GM19328 (cell line): ENCODE data around the gene TTC16.
A peak's percentile ranks its signal among the peaks of the same experiment; 100 is the strongest.

ENCODE experiments used
- ATAC-seq: cut with Tn5 transposase; IDR thresholded peaks from one replicate; pipeline ENCODE4 v1.9.1; 2021; ENCODE audit warnings: mild to moderate bottlenecking, moderate library complexity; ENCODE audit not compliant: unreplicated experiment

The TTC16 gene, protein sequence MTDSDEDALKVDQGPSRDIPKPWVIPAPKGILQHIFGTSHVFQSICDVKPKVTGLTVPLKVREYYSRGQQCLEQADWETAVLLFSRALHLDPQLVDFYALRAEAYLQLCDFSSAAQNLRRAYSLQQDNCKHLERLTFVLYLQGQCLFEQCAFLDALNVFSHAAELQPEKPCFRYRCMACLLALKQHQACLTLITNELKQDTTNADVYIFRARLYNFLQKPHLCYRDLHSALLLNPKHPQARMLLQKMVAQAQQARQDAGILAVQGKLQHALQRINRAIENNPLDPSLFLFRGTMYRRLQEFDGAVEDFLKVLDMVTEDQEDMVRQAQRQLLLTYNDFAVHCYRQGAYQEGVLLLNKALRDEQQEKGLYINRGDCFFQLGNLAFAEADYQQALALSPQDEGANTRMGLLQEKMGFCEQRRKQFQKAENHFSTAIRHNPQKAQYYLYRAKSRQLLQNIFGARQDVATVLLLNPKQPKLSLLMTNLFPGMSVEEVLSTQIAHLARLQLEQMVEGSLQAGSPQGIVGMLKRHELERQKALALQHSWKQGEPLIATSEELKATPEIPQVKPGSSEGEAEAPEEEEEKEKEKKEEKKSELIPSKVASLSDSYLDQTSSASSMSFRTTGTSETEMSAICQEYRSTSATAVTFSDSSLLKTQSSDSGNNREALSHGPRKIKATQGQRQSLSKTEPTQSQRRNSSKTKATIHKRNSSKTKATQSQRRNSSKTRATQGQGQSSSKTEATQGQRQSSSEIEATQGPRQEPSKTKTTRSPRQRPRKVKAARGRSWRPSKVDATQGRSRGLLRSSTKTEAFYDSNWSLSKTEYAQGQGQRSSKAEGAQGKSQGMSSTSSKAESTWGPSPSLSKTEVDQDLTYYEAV

DNA sequence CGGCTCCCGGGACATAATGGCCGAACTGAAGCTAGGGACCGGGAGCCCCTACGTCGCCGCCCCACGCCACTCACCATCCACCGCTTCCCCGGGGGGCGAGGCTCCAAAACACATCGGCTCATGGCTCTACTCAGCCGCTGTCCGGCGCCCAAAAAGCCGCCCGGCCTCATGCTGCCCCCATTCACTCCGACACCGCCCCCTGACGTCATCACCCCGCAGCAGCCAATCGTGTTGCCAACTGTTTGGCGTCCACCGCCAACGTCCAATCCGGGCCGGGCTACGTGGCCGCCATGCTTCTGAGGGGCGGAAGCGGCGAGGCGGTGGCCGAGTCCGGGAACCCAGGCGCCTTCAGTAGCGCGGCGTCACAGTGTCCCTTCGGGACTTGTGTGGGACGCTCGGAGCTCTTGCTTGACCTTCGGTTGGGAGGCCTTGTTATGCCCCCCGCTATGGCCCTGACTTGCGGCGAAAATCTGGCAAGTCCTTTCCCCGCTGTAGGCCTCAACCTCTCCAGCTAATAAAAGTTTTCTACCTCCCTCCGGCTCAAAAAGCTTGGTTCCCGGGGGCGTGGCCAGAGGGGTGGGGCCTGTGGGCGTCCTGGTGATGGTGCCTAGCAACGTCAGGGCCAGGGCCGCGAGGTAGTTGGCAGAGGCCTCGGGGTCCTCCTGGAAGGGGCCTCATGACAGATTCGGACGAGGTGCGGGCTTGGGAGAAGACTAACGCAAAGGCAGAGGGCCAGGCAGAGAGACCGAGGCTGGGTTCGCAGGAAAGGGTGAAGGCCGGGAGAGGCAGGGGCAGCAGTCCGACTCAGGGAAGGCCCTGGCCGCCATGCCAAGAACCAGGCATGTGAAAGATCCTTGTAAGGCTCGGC, at the start of gene TTC16, which contains the start of gene PTRH1:
TTC16 (plus strand) TSS at position 610 of the 868 bp plus-strand sequence; CDS start at position 677, 67 bp downstream.
PTRH1 (minus strand) TSS at position 194 of the 868 bp plus-strand sequence; CDS start at position 170, 24 bp downstream.
- ATAC-seq, result peak; percentile 94

DNA sequence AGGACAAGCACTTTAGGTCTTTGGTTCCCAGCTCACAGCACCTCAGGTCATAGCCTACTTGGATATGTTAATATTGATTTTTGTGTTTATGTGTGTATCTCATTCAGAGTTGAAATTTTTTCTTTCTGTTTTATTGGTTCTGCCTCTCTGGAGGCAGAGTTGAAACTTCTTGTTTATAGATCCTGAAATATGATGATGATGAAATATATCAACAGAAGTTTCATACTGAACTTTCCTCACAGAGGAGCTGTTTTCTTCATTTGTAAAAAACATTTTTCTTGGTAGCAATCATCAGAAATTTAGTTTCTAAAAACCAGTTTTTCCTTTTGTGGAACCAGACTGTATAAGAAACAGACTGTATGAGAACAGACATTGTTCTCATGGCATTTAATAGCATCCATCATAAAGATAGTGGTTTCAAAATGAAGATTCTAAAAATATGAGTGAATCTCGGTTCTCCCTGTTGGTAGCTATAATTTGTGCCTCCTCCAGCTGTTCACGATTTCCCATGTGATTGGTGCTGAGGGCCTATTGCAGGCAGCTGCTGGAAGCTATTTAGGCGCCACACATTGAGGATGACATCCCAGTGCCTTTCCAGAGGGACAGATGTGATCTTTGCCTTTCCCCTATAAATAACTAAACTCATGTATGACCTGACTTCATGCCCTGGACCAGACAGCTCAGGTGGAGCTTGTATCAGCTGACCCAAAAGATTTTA, 48.6 kb upstream of the TTC16 start:
- no peak for ATAC-seq

DNA sequence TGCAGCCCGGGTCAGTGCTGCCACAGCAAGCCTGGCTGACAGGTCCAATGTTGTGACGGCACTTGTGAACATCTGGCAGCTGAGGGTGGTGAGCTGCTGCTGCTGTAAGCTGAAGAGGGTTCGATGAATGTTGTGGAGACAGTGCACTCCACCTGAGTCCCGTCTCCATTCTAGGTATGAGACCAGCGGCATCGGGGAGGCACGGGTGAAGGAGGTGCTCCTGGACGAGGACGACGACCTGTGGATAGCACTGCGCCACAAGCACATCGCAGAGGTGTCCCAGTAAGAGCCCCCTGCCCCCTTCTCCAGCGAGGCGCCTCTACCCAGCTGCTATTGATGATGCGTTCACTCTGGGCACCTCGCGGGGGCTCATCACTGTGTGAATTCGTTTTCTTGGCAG, 48.0 kb upstream of the TTC16 start:
- ATAC-seq, result no peak

DNA sequence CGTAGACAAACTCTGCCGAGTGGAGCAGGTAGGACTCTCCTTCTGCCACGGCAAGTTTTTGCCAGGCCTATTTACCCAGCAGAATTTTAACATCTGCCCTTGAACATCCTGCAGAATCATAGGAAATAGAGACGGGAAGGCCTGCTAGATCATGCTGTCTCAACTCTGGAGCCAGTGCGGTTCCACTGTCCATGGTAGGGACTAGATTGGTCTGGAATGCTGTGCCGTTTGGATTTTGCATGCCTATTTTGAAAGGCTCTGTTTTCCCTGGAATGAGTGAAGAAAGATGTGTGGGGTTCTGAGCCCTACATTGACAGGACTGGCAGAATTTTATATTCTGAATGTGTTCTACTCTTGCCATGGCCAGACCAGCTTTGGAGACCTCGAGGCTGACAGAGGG, 42.6 kb upstream of the TTC16 start:
- no peak for ATAC-seq

DNA sequence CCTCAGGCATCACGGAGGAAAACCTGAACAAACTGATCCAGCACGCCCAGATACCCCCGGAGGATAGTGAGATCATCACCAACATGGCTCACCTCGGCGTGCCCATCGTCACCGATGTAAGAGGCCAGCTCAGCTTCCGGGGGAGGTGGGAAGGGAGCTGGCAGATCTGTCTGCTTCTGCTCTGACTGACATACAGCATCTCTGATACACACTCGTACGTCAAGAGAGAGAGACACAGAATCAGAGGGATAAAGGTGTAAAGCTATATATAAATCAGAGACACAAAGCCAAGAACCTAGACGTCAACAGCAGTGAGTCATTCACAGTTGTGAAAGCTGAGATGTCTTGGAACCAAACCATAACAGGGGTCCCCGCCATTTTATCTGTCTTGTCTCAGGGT, 39.2 kb upstream of the TTC16 start:
- no peak for ATAC-seq

DNA sequence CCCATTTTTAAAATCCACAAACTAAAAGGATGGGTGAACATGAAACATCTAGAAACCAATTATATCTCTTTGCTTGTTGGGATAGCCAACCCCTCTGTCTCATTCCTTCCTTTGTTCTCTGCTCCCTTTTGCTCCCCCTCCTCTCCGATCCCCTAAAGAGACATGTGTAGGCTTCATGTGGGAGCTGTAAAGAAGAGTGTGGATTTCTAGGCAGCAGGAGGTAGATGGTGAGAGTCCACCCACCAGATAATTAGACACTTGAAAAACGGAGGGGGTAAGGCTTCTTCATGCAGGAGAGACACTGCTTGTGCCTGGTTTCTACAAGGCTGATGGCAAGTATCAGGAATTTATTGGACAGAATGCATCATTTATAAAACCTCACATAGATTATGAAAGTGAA, 36.4 kb upstream of the TTC16 start:
- ATAC-seq, result no peak

DNA sequence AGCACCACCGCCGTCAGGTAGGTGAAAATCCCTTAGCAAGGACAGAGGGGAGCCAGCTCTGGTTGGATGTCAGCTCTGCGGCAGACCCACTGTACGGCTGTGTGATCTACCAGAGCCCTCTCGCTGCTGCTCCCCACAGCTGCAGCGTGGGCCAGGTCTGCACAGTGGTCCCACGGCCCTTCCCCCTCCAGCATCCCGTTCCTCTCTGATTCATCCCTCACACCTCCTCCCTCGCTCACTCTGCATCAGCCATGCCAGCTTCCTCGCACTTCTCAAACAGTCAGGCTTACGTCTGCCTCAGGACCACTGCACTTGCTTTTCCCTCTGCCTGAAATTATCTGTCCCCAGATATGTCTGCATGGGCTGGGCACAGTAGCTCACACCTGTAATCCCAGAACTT, 35.7 kb upstream of the TTC16 start:
- ATAC-seq, result no peak

DNA sequence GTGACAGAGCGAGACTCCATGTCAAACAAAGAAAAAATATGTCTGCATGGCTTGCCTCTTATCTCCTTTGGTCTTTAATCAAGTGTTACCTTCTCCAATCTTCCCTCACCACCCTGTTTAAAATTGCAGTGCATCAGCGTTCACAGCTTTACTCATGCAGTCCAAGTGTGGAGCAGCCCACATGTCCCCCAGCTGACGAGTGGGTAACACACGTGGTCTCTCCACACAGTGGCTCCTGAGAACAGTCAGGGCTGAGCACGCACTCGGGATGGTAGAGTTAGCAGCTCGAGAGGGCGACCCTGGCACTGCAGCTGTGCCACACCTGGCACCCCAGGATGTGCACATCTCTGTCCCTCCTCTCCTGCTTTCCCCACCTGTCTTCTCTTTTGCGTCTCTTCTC, 35.0 kb upstream of the TTC16 start:
- ATAC-seq, result no peak

DNA sequence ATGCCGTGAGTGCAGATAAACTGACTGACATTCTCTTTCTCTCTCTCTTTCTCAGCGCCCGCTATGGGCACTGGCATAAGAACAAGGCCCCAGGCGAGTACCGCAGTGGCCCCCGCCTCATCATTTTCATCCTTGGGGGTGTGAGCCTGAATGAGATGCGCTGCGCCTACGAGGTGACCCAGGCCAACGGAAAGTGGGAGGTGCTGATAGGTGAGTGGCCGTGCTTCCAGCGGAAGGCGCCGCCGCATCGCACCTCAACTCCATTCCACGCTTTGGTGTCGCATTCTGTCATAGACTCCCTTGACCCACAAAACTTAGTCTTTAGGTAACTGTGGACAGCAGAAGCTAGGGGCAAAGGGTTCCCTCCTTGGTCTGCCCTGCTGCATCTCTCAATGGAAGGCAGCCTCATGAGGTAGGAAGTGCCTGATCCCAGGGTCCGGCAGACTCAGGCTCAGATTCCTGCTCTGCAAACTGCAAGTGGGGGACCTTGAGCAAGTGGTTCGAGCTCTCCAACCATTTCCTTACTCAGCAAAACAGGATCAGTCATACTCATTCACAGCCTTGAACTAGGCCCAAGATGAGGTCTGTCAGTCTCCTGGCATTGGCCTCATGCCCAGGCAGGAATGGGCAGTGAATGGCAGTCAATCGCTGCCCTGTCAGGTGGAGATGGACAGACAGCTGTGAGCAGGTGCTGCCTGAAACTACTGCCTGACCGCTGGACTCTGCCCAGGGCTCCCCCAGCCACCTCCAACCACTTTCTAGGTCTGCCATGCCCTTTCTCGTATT, 33.3 kb upstream of the TTC16 start:
- ATAC-seq, result no peak

DNA sequence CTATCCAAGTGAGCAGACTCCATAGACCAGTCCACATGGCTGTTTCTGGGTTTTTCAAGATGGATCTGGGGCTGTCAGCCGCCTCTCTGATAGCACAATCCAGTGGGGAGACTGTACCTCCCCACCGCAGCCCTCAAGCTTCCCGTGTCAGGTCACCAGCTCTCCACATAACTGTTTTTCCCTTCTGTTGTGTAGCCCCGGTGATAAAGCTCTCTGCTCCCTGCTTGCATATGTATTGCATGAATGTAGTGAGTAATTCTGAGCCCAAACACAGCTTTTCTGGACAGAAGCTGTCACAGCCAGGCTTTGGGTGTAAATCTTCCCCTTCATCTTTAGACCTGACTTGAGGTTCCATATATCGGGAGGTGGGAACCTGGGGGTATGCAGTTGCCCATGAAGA, 32.2 kb upstream of the TTC16 start:
- no peak for ATAC-seq

DNA sequence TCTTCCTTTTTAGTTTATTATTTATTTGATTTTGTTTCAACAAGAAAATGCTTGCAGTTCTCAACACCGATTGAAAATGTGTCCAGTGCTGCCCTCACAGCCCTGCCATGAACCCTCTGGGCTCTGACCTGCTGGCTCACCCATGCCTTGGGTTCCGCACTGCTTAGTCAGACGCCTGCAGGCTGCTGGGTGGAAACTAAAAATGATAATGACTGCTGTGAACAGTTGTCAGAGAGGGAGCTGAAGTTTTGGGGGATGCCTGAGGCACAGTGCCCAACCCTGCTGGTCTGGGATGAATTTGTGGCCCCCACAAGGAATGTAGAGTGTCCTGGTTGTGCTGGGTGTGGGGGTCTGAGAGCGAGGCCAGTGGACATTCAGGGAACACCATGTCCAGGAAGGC, 31.3 kb upstream of the TTC16 start:
- no peak for ATAC-seq

DNA sequence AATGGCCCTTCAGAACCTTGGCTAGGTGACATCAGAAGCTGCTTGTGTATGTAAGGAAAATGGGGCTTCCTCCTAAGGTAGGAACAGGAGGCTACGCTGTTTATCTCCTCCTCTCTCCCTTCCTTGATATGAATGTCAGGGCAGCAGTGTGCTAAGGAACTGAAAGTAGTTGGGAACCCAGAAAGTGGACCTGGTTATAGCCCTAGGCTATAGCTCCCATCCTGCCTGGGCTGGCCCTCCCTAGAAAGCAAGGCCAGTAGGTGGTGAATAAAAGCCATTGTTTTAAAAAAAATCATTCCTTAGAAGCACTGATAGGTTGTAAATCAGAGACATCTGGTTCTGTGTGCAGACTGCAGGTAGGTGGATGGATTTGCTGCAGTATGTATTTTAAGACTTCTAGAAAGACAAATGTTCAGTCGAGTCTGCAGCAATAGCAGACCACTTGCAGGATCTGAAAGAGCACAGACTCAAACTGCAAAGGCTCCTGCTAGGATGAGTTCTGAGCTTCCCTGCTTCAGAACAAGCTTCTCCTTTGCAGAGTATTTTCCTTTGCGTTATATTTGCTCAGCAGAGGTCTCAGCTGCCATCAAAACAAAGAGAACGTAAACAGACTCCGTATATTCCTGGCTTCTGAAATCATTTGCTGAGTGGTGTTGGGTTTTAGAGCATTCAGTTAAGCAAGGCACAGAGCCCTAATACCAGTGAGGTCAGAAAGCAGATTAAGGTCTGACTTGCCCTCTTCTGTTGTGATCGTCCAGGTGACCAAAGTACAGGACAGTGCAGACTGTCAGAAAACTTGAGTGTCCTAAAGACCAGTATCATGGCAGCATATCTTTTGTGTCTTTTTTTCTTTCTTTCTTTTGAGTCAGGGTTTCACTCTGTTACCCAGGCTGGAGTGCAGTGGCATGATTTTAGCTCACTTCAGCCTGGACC, 29.2 kb upstream of the TTC16 start:
- ATAC-seq, result no peak

DNA sequence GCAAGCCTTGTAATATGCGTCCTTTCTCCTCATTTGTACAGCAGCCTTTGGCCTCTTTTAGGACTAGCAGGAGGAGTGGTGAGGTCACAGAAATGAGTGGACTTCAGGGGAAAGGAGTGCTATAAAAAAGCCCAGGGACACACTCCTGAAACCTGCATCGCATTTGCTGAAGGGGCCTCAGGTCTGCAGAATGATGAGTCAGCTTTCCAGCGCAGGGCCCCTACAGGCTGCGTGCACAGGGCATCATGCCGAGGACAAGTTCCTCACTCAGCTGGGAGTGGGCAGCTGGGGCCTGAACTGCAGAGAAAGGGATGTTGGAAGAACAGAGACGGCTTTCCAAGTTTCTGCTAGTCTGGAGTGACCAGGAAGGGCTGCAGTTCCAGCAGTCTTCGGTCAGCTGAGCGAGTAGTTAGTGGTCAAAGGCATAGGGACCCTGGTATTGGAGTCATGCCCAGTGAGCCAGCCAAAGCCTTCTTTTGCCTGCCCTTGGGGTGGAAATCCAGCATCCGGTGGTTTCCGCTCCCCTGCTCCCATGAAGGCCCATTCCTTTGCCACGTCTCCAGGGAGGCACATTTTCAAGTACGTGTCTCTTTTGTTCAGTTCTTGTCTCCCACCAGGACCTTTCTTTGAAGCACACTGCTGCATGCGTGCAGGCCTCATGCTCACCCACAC, 26.4 kb upstream of the TTC16 start:
- no peak for ATAC-seq

DNA sequence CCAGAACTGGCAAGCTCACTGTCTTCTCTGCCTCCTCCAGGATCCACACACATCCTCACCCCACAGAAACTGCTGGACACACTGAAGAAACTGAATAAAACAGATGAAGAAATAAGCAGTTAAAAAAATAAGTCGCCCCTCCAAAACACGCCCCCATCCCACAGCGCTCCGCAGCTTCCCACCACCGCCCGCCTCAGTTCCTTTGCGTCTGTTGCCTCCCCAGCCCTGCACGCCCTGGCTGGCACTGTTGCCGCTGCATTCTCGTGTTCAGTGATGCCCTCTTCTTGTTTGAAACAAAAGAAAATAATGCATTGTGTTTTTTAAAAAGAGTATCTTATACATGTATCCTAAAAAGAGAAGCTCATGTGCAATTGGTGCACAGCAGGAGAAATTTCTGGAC, 25.1 kb upstream of the TTC16 start:
- no peak for ATAC-seq

DNA sequence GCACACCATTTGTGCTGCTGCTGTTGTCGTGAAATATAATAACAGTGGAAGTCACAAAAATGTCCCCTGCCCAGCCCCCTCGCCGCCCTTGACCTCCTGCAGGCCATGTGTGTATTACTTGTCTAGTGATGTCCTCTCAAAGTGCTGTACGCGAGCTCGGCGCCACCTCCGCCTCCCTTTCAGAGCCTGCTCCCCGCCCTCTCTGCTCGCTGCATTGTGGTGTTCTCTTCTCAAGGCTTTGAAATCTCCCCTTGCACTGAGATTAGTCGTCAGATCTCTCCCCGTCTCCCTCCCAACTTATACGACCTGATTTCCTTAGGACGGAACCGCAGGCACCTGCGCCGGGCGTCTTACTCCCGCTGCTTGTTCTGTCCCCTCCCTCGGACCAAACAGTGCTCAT, 23.8 kb upstream of the TTC16 start:
- ATAC-seq, result no peak

DNA sequence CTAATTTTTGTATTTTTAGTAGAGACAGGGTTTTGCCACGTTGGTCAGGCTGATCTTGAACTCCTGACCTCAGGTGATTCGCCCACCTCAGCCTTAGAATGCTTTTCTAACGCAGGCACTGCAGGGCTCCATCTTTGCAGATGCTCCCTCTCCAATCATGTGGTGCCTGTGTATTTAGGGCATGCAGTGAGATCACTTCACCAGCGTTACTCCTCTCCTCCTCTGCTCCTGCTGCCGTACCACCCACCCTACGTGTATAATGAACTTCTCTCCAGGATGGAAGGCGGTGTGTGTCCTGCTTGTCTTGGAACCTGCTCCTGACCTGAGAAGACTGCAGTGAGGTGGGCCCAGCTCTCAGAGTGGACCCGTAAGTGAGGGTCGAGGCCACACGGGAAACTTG, 22.7 kb upstream of the TTC16 start:
- no peak for ATAC-seq

DNA sequence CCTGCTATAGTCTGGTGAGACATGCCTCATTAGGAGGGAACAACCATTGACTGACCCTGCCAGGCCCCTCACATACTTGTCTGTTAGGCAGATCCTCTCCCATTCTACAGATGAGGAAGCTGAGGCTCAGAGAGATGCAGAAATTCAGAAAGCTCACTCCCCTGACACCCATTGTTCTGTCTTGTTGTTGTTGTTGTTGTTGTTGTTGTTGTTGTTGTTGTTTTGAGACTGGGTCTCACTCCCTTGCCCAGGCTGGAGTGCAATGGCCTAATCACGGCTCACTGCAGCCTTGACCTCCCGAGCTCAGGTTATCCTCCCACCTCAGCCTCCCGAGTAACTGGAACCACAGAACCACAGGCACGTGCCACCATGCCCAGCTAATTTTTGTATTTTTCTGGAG, 22.2 kb upstream of the TTC16 start:
- ATAC-seq, result no peak
